HEK293T (cell line): ENCODE measurements around the gene FRMD8.
"Not testable (repeated sequence)": the region's sequence is repeated elsewhere in the genome, so short reads cannot be mapped to it uniquely, and the experiment has no call there.

Experiments used
- ARNT ChIP-seq: fragments of 450-650 bp; IDR thresholded peaks from 2 replicates; pipeline ENCODE4 v1.6.1; 2017; ENCODE audit warnings: mild to moderate bottlenecking
- BHLHE40 ChIP-seq: fragments of 450-650 bp; IDR thresholded peaks from 2 replicates; pipeline ENCODE4 v1.6.1; 2016; ENCODE audit warnings: mild to moderate bottlenecking, moderate library complexity, borderline replicate concordance
- CTBP1 ChIP-seq: fragments of 450-650 bp; IDR thresholded peaks from 2 replicates; pipeline ENCODE4 v1.6.1; 2016; ENCODE audit warnings: borderline replicate concordance
- ELF4 ChIP-seq: fragments of 450-650 bp; IDR thresholded peaks from 2 replicates; pipeline ENCODE4 v1.6.1; 2017; ENCODE audit warnings: antibody characterized with exemption
- FOXA1 ChIP-seq: fragments of 450-650 bp; IDR thresholded peaks from 2 replicates; pipeline ENCODE4 v1.6.1; 2016; ENCODE audit warnings: mild to moderate bottlenecking
- FOXM1 ChIP-seq: fragments of 450-650 bp; IDR thresholded peaks from 2 replicates; pipeline ENCODE4 v1.6.1; 2017; ENCODE audit warnings: mild to moderate bottlenecking, borderline replicate concordance
- HDGF ChIP-seq: fragments of 450-650 bp; IDR thresholded peaks from 2 replicates; pipeline ENCODE4 v1.6.1; 2017; ENCODE audit warnings: antibody characterized with exemption, borderline replicate concordance
- L3MBTL2 ChIP-seq: fragments of 450-650 bp; conservative IDR thresholded peaks from 2 replicates; pipeline ENCODE4 v1.6.1; 2016; ENCODE audit warnings: mild to moderate bottlenecking
- LEF1 ChIP-seq: fragments of 450-650 bp; IDR thresholded peaks from 2 replicates; pipeline ENCODE4 v1.6.1; 2017; ENCODE audit warnings: mild to moderate bottlenecking, borderline replicate concordance
- SP1 ChIP-seq: fragments of 450-650 bp; IDR thresholded peaks from 2 replicates; pipeline ENCODE4 v1.6.1; 2017
- SUZ12 ChIP-seq: fragments of 450-650 bp; IDR thresholded peaks from 2 replicates; pipeline ENCODE4 v1.6.1; 2016; ENCODE audit warnings: mild to moderate bottlenecking
- TARDBP ChIP-seq: fragments of 450-650 bp; IDR thresholded peaks from 2 replicates; pipeline ENCODE4 v1.6.1; 2016
- TF ChIP-seq, protein P1 (sequence below): fragments of 450-650 bp; IDR thresholded peaks from 2 replicates; pipeline ENCODE4 v1.6.1; 2016

DNA sequence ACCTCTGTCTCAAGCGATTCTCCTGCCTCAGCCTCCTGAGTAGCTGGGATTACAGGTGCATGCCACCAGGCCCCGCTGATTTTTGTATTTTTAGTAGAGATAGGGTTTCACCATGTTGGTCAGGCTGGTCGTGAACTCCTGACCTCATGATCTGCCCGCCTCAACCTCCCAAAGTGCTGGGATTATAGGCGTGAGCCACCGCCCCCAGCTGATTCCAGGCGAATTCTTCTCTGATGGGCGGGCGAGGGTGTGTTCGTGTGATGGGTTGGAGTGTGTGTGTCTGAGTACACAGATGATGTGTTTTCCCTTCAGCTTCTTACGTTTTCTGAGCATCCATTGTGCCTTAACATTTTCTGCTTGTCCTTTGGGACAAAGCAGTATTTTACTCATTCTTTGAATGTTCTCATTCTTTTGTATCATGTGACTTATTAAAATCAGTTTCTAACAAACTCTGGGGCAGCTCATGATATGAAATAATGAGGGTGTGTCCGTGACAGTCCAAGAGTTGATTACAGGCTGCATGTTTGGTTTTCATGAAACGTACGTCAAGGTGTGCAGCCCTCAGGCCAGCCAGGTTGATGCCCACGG, 26.7 kb downstream of the FRMD8 start:
- TF ChIP-seq FOXM1, ARNT, SP1, ELF4, SUZ12, L3MBTL2, HDGF, TARDBP, CTBP1, LEF1, FOXA1, BHLHE40: not testable (repeated sequence)
- TF ChIP-seq, protein P1, sequence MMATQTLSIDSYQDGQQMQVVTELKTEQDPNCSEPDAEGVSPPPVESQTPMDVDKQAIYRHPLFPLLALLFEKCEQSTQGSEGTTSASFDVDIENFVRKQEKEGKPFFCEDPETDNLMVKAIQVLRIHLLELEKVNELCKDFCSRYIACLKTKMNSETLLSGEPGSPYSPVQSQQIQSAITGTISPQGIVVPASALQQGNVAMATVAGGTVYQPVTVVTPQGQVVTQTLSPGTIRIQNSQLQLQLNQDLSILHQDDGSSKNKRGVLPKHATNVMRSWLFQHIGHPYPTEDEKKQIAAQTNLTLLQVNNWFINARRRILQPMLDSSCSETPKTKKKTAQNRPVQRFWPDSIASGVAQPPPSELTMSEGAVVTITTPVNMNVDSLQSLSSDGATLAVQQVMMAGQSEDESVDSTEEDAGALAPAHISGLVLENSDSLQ, result not testable (repeated sequence)
